Progenitor cell of endocrine pancreas (in vitro differentiated cells): ENCODE data around the gene CYTH4. TPM values are rescaled to one million over a fixed set of nuclear protein-coding genes. Genes with fewer than 3 reads are reported as not detected.
"Not testable (repeated sequence)": the region's sequence is repeated elsewhere in the genome, so short reads cannot be mapped to it uniquely, and the experiment has no call there.

Source experiments
- DNase-seq: peaks from one replicate; pipeline ENCODE4 v3.0.0; 2021; ENCODE audit warnings: low spot score; ENCODE audit not compliant: unreplicated experiment
- H3K27ac Mint-ChIP-seq: 2 replicates; pipeline ENCODE4 v1.8.0; 2021; ENCODE audit warnings: mild to moderate bottlenecking, moderate library complexity, mixed read lengths
- H3K27me3 Mint-ChIP-seq: 2 replicates; pipeline ENCODE4 v1.8.0; 2021; ENCODE audit warnings: mixed read lengths
- H3K36me3 Mint-ChIP-seq: 2 replicates; pipeline ENCODE4 v1.8.0; 2022; ENCODE audit warnings: mixed read lengths; ENCODE audit not compliant: insufficient read depth
- H3K4me1 Mint-ChIP-seq: 2 replicates; pipeline ENCODE4 v1.8.0; 2021; ENCODE audit warnings: low read depth, mixed read lengths
- H3K4me3 Mint-ChIP-seq: 2 replicates; pipeline ENCODE4 v1.8.0; 2021; ENCODE audit warnings: low read depth, mild to moderate bottlenecking, moderate library complexity, mixed read lengths
- H3K9me3 Mint-ChIP-seq: 2 replicates; pipeline ENCODE4 v1.8.0; 2021; ENCODE audit warnings: low read depth, mixed read lengths
- total RNA-seq: library from RNA; stranded (reverse); gene quantifications from 2 replicates; pipeline ENCODE4 v1.2.1, GENCODE V29; 2021
- TF ChIP-seq, protein P1 (sequence below): fragments of 200-600 bp; sonication (generic); IDR thresholded peaks from one replicate; pipeline ENCODE4 v1.5.0; 2021; ENCODE audit warnings: antibody characterized with exemption, mild to moderate bottlenecking; ENCODE audit not compliant: unreplicated experiment

Gene CYTH4
- total RNA-seq, 1 donor from 2014 or later = not detected

DNA sequence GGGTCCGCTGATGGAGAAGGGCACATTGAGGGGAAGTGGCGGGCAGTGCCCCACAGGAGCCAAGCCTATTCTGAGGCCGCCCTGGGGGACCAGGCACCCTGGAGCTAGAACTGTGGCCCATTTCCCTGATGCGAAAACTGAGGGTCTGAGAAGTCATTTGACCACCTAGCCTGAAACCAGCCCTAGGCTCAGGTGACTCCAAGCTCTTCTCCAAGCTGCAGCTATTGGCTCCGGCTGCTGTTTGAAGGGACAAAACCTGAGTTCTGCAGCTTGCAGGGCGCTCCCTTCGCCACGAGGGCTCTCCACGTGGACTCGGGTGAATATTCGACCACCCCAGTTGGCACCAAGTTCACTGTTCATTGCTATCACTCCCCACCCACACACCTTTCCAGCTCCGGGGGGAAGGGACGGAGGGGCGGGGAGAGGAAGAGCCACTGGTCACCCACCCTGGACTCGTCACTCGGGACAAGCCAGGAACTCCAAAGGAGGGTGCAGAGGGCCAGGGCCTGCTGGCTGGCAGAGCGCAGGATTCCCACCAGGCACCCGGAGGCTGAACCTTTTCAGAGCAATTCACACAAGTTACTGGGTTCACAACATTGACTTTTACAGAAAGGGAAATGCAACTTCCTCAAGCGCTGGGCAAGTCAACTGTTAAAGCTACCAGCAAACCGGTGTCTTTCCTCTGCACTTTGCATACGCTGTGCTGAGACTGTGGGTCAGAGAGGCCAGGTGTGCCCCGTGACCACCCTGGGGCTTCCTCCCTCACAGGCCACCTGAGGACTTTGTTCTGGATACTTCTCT, 37.2 kb upstream of the CYTH4 start:
- Mint-ChIP-seq H3K36me3 (no peaks in the 10 kb centered on the region), H3K4me3 (no peak overlapping the region), H3K4me1 (peaks cover 3% of the 10 kb centered on the region), H3K9me3 (no peaks in the 10 kb centered on the region), H3K27me3 (peaks cover 4% of the 10 kb centered on the region), H3K27ac (no peak overlapping the region)
- TF ChIP-seq, protein P1, sequence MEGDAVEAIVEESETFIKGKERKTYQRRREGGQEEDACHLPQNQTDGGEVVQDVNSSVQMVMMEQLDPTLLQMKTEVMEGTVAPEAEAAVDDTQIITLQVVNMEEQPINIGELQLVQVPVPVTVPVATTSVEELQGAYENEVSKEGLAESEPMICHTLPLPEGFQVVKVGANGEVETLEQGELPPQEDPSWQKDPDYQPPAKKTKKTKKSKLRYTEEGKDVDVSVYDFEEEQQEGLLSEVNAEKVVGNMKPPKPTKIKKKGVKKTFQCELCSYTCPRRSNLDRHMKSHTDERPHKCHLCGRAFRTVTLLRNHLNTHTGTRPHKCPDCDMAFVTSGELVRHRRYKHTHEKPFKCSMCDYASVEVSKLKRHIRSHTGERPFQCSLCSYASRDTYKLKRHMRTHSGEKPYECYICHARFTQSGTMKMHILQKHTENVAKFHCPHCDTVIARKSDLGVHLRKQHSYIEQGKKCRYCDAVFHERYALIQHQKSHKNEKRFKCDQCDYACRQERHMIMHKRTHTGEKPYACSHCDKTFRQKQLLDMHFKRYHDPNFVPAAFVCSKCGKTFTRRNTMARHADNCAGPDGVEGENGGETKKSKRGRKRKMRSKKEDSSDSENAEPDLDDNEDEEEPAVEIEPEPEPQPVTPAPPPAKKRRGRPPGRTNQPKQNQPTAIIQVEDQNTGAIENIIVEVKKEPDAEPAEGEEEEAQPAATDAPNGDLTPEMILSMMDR = no peak
- no peak for DNase-seq

GRCh38 chr22:37245740-37246139, 36.6 kb upstream of the CYTH4 start:
- no peak overlapping the region for H3K27ac Mint-ChIP-seq
- peaks cover 3% of the 10 kb centered on the region for H3K4me1 Mint-ChIP-seq
- DNase-seq = no peak
- no peaks in the 10 kb centered on the region for H3K27me3 Mint-ChIP-seq
- H3K4me3 Mint-ChIP-seq = no peak overlapping the region
- TF ChIP-seq, protein P1 = no peak
- H3K36me3 Mint-ChIP-seq = no peaks in the 10 kb centered on the region
- no peaks in the 10 kb centered on the region for H3K9me3 Mint-ChIP-seq

GRCh38 chr22:37248251-37248650, 34.1 kb upstream of the CYTH4 start:
- peaks cover 3% of the 10 kb centered on the region for H3K27me3 Mint-ChIP-seq
- H3K27ac Mint-ChIP-seq = no peak overlapping the region
- H3K9me3 Mint-ChIP-seq = no peaks in the 10 kb centered on the region
- DNase-seq = no peak
- no peaks in the 10 kb centered on the region for H3K4me1 Mint-ChIP-seq
- TF ChIP-seq, protein P1 = no peak
- no peak overlapping the region for H3K4me3 Mint-ChIP-seq
- H3K36me3 Mint-ChIP-seq = no peaks in the 10 kb centered on the region

GRCh38 chr22:37249986-37250385, 32.3 kb upstream of the CYTH4 start:
- TF ChIP-seq, protein P1 = no peak
- DNase-seq = no peak
- H3K9me3 Mint-ChIP-seq = no peaks in the 10 kb centered on the region
- peaks cover 2% of the 10 kb centered on the region for H3K4me1 Mint-ChIP-seq
- H3K4me3 Mint-ChIP-seq = no peak overlapping the region
- H3K36me3 Mint-ChIP-seq = no peaks in the 10 kb centered on the region
- H3K27me3 Mint-ChIP-seq = peaks cover 5% of the 10 kb centered on the region
- no peak overlapping the region for H3K27ac Mint-ChIP-seq

- H3K27me3 Mint-ChIP-seq = peaks cover 11% of the 10 kb centered on the region
- H3K36me3 Mint-ChIP-seq, H3K4me1 Mint-ChIP-seq, DNase-seq, H3K9me3 Mint-ChIP-seq, H3K27ac Mint-ChIP-seq, H3K4me3 Mint-ChIP-seq: not testable (repeated sequence)
Measured at GRCh38 chr22:37251836-37252235, 30.5 kb upstream of the CYTH4 start.

DNA sequence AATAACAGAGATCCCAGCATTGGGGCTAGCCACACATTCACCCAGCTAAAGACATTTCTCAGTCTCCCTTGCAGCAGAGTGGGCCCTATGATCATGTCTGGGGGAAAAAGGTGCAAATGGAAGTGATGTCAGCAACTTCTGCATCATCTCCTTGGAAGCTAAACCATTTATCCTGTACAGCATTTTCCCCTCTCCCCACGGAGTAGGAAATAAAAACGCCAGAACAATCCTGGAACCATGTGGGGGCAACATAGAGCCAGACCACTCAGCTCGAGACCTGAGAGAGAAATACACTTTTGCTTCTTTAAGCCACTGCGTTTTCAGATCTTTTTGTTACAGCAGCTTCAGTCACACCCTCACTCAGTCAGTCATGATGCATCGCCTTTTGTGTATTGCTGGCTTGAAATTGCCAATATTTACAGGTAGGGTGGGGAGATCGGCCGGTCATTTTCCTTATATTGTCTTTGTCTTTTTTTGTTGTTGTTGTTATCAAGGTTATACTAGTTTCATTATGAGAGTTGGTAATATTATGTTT, 29.1 kb upstream of the CYTH4 start:
- TF ChIP-seq, protein P1 = peak; percentile 10
- Mint-ChIP-seq H3K9me3 (no peaks in the 10 kb centered on the region), H3K4me3 (no peak overlapping the region), H3K27me3 (peaks cover 11% of the 10 kb centered on the region), H3K36me3 (no peaks in the 10 kb centered on the region), H3K4me1 (peaks cover 5% of the 10 kb centered on the region), H3K27ac (no peak overlapping the region)
- DNase-seq = no peak
